Neutrophil (primary cell): Measurements from ENCODE around the gene NUCB1.
"Not testable (repeated sequence)": the region's sequence is repeated elsewhere in the genome, so short reads cannot be mapped to it uniquely, and the experiment has no call there.

Source experiments
- H3K27ac ChIP-seq: fragments of 200-600 bp; sonication (generic); 2 replicates; pipeline ENCODE4 v1.5.1; 2016; ENCODE audit warnings: mild to moderate bottlenecking, moderate library complexity
- H3K27me3 ChIP-seq: fragments of 200-600 bp; sonication (generic); 2 replicates; pipeline ENCODE4 v1.6.0; 2016; ENCODE audit warnings: mild to moderate bottlenecking
- H3K36me3 ChIP-seq: fragments of 200-600 bp; sonication (generic); 2 replicates; pipeline ENCODE4 v1.5.1; 2017
- H3K4me1 ChIP-seq, 2 experiments: fragments of 200-600 bp in 1 of 2; sonication (generic) in 1 of 2; 1 replicate in 1 of 2; 2 replicates in 1 of 2; pipeline versions ENCODE4 v1.5.1 to v1.6.1; 2013 to 2016; ENCODE audit warnings: low read depth in 1 of 2, low read length in 1 of 2, mild to moderate bottlenecking in 1 of 2, moderate library complexity in 1 of 2; ENCODE audit not compliant: control insufficient read depth in 1 of 2, insufficient read depth in 1 of 2
- H3K4me3 ChIP-seq, 2 experiments: fragments of 200-600 bp in 1 of 2; sonication (generic) in 1 of 2; 1 replicate in 1 of 2; 2 replicates in 1 of 2; pipeline ENCODE4 v1.5.1; 2013 to 2016; ENCODE audit warnings: low read depth in 1 of 2, low read length in 1 of 2, mild to moderate bottlenecking in 1 of 2, moderate library complexity in 1 of 2
- H3K9me3 ChIP-seq: fragments of 200-600 bp; sonication (generic); 2 replicates; pipeline ENCODE4 v1.5.1; 2016
- CTCF ChIP-seq: fragments of 200-600 bp; sonication (generic); IDR thresholded peaks from 2 replicates; pipeline ENCODE4 v1.5.1; 2016; ENCODE audit warnings: antibody characterized with exemption

NUCB1 gene

GRCh38 chr19:48897181-48897580 lies 2.9 kb upstream of the NUCB1 start:
- H3K27me3 ChIP-seq: peaks cover 56% of the 10 kb centered on the region

GRCh38 chr19:48899386-48899749 lies 744 bp upstream of the NUCB1 start:
- H3K9me3 ChIP-seq, H3K36me3 ChIP-seq: not testable (repeated sequence)
- Histone ChIP-seq H3K27me3 (peaks cover 34% of the 10 kb centered on the region), H3K4me3 (peak overlapping the region; percentile 89 to 91), H3K27ac (peak overlapping the region; percentile 80), H3K4me1 (peaks cover 23 to 30% of the 10 kb centered on the region in 2 experiments)

More at GRCh38 chr19:48897181-48897580, 2.9 kb upstream of the NUCB1 start:
- peaks cover 20 to 27% of the 10 kb centered on the region in 2 experiments for H3K4me1 ChIP-seq
- TF ChIP-seq CTCF: no peak
- no peaks in the 10 kb centered on the region for H3K9me3 ChIP-seq
- no peak overlapping the region for H3K27ac ChIP-seq
- H3K4me3 ChIP-seq: no peak overlapping the region
- no peaks in the 10 kb centered on the region for H3K36me3 ChIP-seq

- H3K4me3 ChIP-seq: peak overlapping the region; percentile 89 to 91
- peak overlapping the region; percentile 80 for H3K27ac ChIP-seq
- peaks cover 19% of the 10 kb centered on the region for H3K36me3 ChIP-seq
- no peak for TF ChIP-seq CTCF
- peaks cover 20% of the 10 kb centered on the region for H3K27me3 ChIP-seq
- H3K9me3 ChIP-seq: no peaks in the 10 kb centered on the region
- peaks cover 23 to 30% of the 10 kb centered on the region in 2 experiments for H3K4me1 ChIP-seq
Measured at GRCh38 chr19:48900477-48901406, 630 bp downstream of the NUCB1 start.

- peaks cover 33% of the 10 kb centered on the region for H3K36me3 ChIP-seq
- H3K9me3 ChIP-seq, H3K27ac ChIP-seq, H3K27me3 ChIP-seq, H3K4me3 ChIP-seq: not testable (repeated sequence)
- H3K4me1 ChIP-seq: peaks cover 18 to 30% of the 10 kb centered on the region in 2 experiments
Measured at GRCh38 chr19:48902291-48902690, 2.2 kb downstream of the NUCB1 start.

GRCh38 chr19:48903788-48904187 lies 3.7 kb downstream of the NUCB1 start:
- H3K27me3 ChIP-seq, H3K27ac ChIP-seq, H3K9me3 ChIP-seq, H3K4me3 ChIP-seq: not testable (repeated sequence)
- Histone ChIP-seq H3K36me3 (peaks cover 48% of the 10 kb centered on the region), H3K4me1 (peaks cover 18 to 30% of the 10 kb centered on the region in 2 experiments)

- Histone ChIP-seq H3K9me3 (no peaks in the 10 kb centered on the region), H3K27me3 (no peaks in the 10 kb centered on the region), H3K27ac (no peak overlapping the region), H3K4me3 (no peak overlapping the region), H3K4me1 (peaks cover 14 to 17% of the 10 kb centered on the region in 2 experiments), H3K36me3 (peaks cover 65% of the 10 kb centered on the region)
- no peak for TF ChIP-seq CTCF
Measured at GRCh38 chr19:48905664-48906063, 5.6 kb downstream of the NUCB1 start.

GRCh38 chr19:48906324-48906723 lies 6.2 kb downstream of the NUCB1 start:
- no peak for TF ChIP-seq CTCF
- Histone ChIP-seq H3K27ac (no peak overlapping the region), H3K9me3 (no peaks in the 10 kb centered on the region), H3K27me3 (no peaks in the 10 kb centered on the region), H3K4me1 (peaks cover 7 to 11% of the 10 kb centered on the region in 2 experiments), H3K4me3 (no peak overlapping the region), H3K36me3 (peaks cover 71% of the 10 kb centered on the region)
